PC-9 (cell line): ENCODE measurements around the gene DNAJC30. TPM values are rescaled to one million over a fixed set of nuclear protein-coding genes. Genes with fewer than 3 reads are reported as not detected.
"Not testable (repeated sequence)": the region's sequence is repeated elsewhere in the genome, so short reads cannot be mapped to it uniquely, and the experiment has no call there.

Experiments
- BruUV-seq: library from RNA; stranded (reverse); fragments of 400-500 nt; replicated peaks from 2 replicates; lab custom pipeline; 2021; lab: Mats Ljungman, UMichigan
- CTCF ChIA-PET: fragments of 300-600 bp; sonication (Branson Sonifier 250); formaldehyde crosslinking; loops from one replicate; lab custom pipeline; 2022; ENCODE audit warnings: antibody characterized with exemption; lab: Charles Lee
- POLR2A ChIA-PET: fragments of 300-600 bp; sonication (Branson Sonifier 250); formaldehyde crosslinking; loops from one replicate; lab custom pipeline; 2022; ENCODE audit warnings: antibody characterized with exemption; ENCODE audit not compliant: unreplicated experiment; lab: Charles Lee
- DNase-seq, 2 experiments: peaks; one replicate each; pipeline versions ENCODE4 v3.0.0 to v3.0.0-alpha.2; 2015 to 2022; ENCODE audit warnings: mixed read lengths in 1 of 2
- H2AFZ ChIP-seq: fragments of 200-600 bp; sonication (generic); 2 replicates; pipeline ENCODE4 v1.8.1; 2017; ENCODE audit warnings: antibody characterized with exemption
- H3F3A ChIP-seq: fragments of 200-600 bp; sonication (generic); 2 replicates; pipeline ENCODE4 v1.8.1; 2017; ENCODE audit warnings: antibody characterized with exemption, mild to moderate bottlenecking, low read depth; ENCODE audit not compliant: insufficient read depth
- H3K27ac ChIP-seq: fragments of 200-600 bp; sonication (generic); 2 replicates; pipeline ENCODE4 v1.6.1; 2016; ENCODE audit warnings: mixed run types
- H3K27me3 ChIP-seq: fragments of 200-600 bp; sonication (generic); 2 replicates; pipeline ENCODE4 v1.6.1; 2016; ENCODE audit warnings: low read depth, mixed run types; ENCODE audit not compliant: insufficient read depth
- H3K36me3 ChIP-seq: fragments of 200-600 bp; sonication (generic); 2 replicates; pipeline ENCODE4 v1.6.1; 2016; ENCODE audit warnings: low read depth, mixed run types
- H3K4me1 ChIP-seq: fragments of 200-600 bp; sonication (generic); replicated peaks from 2 replicates; pipeline ENCODE4 v1.6.1; 2016; ENCODE audit warnings: mixed run types; ENCODE audit not compliant: insufficient read depth
- H3K4me2 ChIP-seq: fragments of 200-600 bp; sonication (generic); 2 replicates; pipeline ENCODE4 v1.6.1; 2017; ENCODE audit warnings: mixed run types
- H3K4me3 ChIP-seq: fragments of 200-600 bp; sonication (generic); 2 replicates; pipeline ENCODE4 v1.6.1; 2016; ENCODE audit warnings: mixed run types
- H3K79me2 ChIP-seq: fragments of 200-600 bp; sonication (generic); 2 replicates; pipeline ENCODE4 v1.6.1; 2017; ENCODE audit warnings: low read depth, mixed run types
- H3K9me2 ChIP-seq: fragments of 200-600 bp; sonication (generic); 2 replicates; pipeline ENCODE4 v1.8.1; 2017; ENCODE audit warnings: mild to moderate bottlenecking; ENCODE audit not compliant: insufficient read depth
- H3K9me3 ChIP-seq: fragments of 200-600 bp; sonication (generic); 2 replicates; pipeline ENCODE4 v1.8.1; 2016; ENCODE audit warnings: low read depth; ENCODE audit not compliant: insufficient read depth
- H4K20me1 ChIP-seq: fragments of 200-600 bp; sonication (generic); 2 replicates; pipeline ENCODE4 v1.8.1; 2017; ENCODE audit not compliant: insufficient read depth
- EZH2 ChIP-seq: fragments of 200-600 bp; sonication (generic); IDR thresholded peaks from 2 replicates; pipeline ENCODE4 v1.8.0; 2017; ENCODE audit warnings: antibody characterized with exemption, low read depth
- intact Hi-C: fragments of 100-400 bp; cut with micrococcal nuclease; formaldehyde crosslinking; loops from one replicate; pipeline ENCODE4 v1.10.0; 2022; ENCODE audit not compliant: unreplicated experiment
- total RNA-seq: library from RNA; stranded (reverse); gene quantifications from 2 replicates; pipeline ENCODE4 v1.2.3, GENCODE V29; 2021
- TF ChIP-seq, protein P1 (sequence below): fragments of 200-600 bp; sonication (generic); conservative IDR thresholded peaks from 2 replicates; pipeline ENCODE4 v1.6.1; 2017; ENCODE audit warnings: mixed run types, antibody characterized with exemption, mild to moderate bottlenecking, moderate library complexity

Gene DNAJC30
- total RNA-seq, 1 experiment from 2014 or later: 9.5 TPM

DNA sequence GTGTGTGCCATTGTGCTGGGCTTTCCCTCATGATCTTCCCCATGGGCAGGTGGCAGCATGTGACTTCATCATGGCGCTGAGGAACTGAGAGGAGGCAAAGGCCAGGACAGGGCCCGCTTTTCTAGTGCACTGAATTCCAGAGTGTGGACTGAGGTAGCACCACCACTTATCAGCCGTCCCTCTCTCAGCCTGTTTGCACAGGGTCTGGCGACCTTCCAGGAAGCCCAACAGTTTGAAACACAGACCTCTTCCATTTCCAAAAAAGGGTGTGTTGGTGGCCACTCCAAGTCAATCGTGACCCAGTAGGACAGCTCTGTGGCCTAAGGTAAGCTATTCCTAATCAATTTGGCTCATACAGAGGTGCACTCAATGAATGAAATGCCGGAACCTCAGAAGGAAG lies 4.4 kb downstream of the DNAJC30 start:
- TF ChIP-seq EZH2: no peak
- TF ChIP-seq, protein P1, sequence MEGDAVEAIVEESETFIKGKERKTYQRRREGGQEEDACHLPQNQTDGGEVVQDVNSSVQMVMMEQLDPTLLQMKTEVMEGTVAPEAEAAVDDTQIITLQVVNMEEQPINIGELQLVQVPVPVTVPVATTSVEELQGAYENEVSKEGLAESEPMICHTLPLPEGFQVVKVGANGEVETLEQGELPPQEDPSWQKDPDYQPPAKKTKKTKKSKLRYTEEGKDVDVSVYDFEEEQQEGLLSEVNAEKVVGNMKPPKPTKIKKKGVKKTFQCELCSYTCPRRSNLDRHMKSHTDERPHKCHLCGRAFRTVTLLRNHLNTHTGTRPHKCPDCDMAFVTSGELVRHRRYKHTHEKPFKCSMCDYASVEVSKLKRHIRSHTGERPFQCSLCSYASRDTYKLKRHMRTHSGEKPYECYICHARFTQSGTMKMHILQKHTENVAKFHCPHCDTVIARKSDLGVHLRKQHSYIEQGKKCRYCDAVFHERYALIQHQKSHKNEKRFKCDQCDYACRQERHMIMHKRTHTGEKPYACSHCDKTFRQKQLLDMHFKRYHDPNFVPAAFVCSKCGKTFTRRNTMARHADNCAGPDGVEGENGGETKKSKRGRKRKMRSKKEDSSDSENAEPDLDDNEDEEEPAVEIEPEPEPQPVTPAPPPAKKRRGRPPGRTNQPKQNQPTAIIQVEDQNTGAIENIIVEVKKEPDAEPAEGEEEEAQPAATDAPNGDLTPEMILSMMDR: no peak
- Histone ChIP-seq H3K36me3 (no peaks in the 10 kb centered on the region), H3K27me3 (no peaks in the 10 kb centered on the region), H4K20me1 (peaks cover 4% of the 10 kb centered on the region; the same call in 1 of the 2 replicates), H2AFZ (no peak overlapping the region), H3K9me2 (no peaks in the 10 kb centered on the region), H3K4me3 (no peak overlapping the region), H3K4me2 (no peak overlapping the region), H3K4me1 (peaks cover 12% of the 10 kb centered on the region), H3K9me3 (no peaks in the 10 kb centered on the region), H3K79me2 (peaks cover 39% of the 10 kb centered on the region), H3K27ac (no peak overlapping the region), H3F3A (peaks cover 22% of the 10 kb centered on the region; the same call in 1 of the 2 replicates)
- no TSS peak for BruUV-seq
- POLR2A ChIA-PET: no interaction called here
- CTCF ChIA-PET: no interaction called here
- DNase-seq: no peak
- intact Hi-C loops: no loop called here

DNA sequence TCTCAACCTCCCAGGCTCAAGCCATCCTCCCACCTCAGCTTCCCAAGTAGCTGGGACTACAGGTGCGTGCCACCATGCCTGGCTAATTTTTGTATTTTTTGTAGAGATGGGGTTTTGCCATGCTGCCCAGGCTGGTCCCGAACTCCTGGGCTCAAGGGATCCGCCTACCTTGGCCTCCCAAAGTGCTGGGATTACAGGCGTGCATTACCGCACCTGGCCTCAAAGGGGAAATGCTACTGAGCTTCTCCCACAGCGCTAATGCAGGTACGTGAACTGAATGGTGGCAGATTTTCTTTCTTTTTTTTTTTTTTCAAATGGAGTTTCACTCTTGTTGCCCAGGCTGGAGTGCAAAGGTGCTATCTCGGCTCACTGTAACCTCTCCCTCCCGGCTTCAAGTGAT lies 7.2 kb downstream of the DNAJC30 start:
- DNase-seq: not testable (repeated sequence)
- POLR2A ChIA-PET: interaction anchor here (0.6 kb wide), 1 partner anchor 158 kb away, joined by 12 read pairs; no protein-coding TSS in a partner anchor

DNA sequence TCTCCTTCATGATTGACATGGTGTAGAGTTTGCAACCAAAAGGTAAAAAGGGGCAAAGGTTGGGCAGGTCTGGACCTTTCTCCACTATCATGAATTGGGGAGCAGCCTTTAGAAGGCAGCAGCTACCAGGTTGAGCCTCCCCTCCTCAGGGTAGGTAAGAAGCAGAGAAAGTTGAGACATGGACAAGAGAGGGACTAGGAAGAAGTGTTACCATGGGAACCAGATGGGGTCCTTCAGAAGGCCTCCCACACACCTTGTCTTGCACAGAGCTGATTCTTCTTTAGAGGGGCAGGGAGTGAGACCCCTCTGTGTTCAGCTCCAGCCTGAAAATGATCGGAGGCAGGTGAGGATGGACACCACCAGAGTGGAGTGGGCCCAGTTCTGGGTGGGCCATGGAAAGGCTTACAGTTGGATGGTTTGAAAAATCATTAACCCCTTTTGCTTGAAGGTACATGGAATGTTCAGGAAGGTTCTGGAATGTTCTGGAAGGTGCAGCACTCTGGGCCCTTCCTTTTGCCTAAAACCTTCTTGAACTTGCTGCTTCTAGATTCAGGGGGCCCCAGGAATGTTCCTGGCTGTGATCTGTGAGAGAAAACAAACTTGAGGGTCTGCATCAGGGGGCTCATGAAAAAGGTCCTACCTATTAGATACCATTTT lies 8.7 kb downstream of the DNAJC30 start:
- no peak overlapping the region for H3K4me3 ChIP-seq
- DNase-seq: no peak
- peaks cover 3% of the 10 kb centered on the region for H3K79me2 ChIP-seq
- POLR2A ChIA-PET: interaction anchor here (0.6 kb wide), 1 partner anchor 35 kb away, joined by 6 read pairs; no protein-coding TSS in a partner anchor
- H3K9me2 ChIP-seq: no peaks in the 10 kb centered on the region
- no peak overlapping the region for H3K27ac ChIP-seq
- intact Hi-C loops: no loop called here
- no peaks in the 10 kb centered on the region for H3K27me3 ChIP-seq
- CTCF ChIA-PET: interaction anchor here (0.6 kb wide), 1 partner anchor 47 kb away, joined by 5 read pairs; no protein-coding TSS in a partner anchor
- no TSS peak for BruUV-seq
- no peaks in the 10 kb centered on the region for H3K4me1 ChIP-seq
- no peaks in the 10 kb centered on the region for H3K9me3 ChIP-seq
- H2AFZ ChIP-seq: no peak overlapping the region
- no peak overlapping the region for H3K4me2 ChIP-seq
- H4K20me1 ChIP-seq: no peaks in the 10 kb centered on the region; the same call in 1 of the 2 replicates
- no peak for TF ChIP-seq EZH2
- TF ChIP-seq, protein P1: no peak
- peaks cover 26% of the 10 kb centered on the region; the same call in 1 of the 2 replicates for H3F3A ChIP-seq
- H3K36me3 ChIP-seq: no peaks in the 10 kb centered on the region

More for the DNA sequence above, 7.2 kb downstream of the DNAJC30 start:
- H4K20me1 ChIP-seq, intact Hi-C loops, H3K27me3 ChIP-seq, H3K9me3 ChIP-seq, H3K4me3 ChIP-seq, H3K4me2 ChIP-seq, H3K9me2 ChIP-seq, H3K27ac ChIP-seq, BruUV-seq, H2AFZ ChIP-seq, H3K4me1 ChIP-seq, H3K36me3 ChIP-seq: not testable (repeated sequence)
- Histone ChIP-seq H3K79me2 (peaks cover 15% of the 10 kb centered on the region), H3F3A (peaks cover 26% of the 10 kb centered on the region; the same call in 1 of the 2 replicates)
- CTCF ChIA-PET: interaction anchor here (0.6 kb wide), 1 partner anchor 904 kb away, joined by 3 read pairs; no protein-coding TSS in a partner anchor
